ENCODE data around the gene LRRC49.
"Not testable (repeated sequence)": the region's sequence is repeated elsewhere in the genome, so short reads cannot be mapped to it uniquely, and the experiment has no call there.

LRRC49 gene

DNA sequence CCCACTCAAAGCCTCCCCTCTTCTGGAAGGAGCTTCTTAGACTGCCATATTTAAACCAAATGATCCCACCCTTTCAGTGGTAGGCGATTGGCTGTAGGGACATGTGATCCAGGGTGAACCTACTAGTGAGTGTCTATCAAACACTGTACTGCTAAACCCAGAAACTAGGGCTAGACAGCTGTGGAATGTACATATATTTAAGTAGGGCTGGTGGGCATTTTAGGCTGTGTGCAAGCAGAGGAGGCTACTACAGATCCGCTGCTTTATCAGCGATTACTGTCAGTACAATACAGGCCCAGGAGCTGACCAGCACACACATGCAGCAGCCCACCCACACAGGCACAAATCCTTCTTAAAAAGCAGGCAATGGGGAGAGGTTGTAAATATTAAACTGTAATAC lies 23.3 kb upstream of the LRRC49 start:
- FAIRE-seq: no peak

GRCh38 chr15:70870051-70870450 lies 22.6 kb upstream of the LRRC49 start:
- no peak for FAIRE-seq

DNA sequence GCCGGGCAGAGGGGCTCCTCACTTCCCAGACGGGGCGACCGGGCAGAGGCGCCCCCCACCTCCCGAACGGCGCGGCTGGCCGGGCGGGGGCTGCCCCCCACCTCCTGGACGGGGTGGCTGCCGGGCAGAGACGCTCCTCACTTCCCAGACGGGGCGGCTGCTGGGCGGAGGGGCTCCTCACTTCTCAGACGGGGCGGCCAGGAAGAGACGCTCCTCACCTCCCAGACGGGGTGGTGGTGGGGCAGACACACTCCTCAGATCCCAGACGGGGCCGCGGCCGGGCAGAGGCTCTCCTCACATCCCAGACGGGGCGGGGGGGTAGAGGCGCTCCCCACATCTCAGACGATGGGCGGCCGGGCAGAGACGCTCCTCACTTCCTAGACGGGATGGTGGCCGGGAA lies 21.1 kb upstream of the LRRC49 start:
- not testable (repeated sequence) for FAIRE-seq

- FAIRE-seq: no peak
Measured at GRCh38 chr15:70873232-70874054, 19.2 kb upstream of the LRRC49 start.

DNA sequence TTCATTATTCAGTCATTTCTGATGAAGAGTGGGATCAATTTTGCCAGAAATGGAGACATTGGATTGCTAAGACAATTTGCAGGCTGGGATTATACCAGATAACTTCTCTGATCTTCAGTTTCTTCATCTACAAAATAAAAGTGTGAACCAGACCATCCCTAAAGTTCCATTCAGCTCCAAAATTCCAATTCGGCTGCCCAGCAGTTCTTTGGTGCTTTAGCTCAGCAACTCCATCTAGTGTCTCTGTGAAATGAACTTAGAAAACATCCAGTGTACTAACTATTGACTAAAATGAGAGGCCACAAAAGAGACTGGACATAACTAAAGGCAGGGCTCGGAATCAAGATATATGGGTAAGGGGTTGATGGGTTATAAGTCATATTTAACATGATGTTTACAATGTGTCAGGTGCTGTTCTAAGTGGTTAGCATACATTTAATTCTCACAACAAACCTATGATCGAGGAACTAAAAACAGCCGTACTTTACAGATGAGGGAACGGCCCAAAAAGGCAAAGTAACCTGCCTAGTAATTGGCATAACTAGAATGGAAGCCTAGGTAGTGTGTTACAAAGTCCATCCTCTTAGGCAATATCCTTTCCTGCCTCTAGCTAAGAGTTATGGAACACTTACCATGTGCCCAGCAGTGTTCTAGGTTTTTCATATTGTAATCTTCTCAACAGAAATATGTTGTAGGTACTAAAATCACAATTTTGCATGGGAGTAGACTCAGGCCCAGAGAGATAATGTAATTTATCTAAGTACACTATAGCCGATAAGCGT lies 17.4 kb upstream of the LRRC49 start:
- no peak for FAIRE-seq

- FAIRE-seq: no peak
Measured at GRCh38 chr15:70876011-70876410, 16.6 kb upstream of the LRRC49 start.

DNA sequence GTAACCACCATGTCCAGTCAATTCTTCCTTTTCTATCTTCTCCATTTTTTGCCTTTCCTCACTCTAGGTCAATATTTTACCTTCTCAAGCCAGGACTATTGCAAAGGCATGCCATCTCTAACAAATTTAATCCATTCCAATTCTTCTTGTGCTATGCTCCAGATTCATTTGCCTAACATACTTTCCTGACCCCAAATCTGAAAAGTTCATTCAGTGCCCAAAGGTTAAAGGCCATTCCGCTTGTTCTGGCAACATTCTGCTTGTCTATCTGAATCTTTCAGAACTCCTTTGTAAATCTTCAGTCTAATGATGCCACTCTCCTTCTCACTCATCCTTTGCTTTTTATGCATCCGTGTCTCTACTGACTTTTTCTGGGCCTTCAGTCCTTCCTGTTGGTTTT lies 15.9 kb upstream of the LRRC49 start:
- no peak for FAIRE-seq

DNA sequence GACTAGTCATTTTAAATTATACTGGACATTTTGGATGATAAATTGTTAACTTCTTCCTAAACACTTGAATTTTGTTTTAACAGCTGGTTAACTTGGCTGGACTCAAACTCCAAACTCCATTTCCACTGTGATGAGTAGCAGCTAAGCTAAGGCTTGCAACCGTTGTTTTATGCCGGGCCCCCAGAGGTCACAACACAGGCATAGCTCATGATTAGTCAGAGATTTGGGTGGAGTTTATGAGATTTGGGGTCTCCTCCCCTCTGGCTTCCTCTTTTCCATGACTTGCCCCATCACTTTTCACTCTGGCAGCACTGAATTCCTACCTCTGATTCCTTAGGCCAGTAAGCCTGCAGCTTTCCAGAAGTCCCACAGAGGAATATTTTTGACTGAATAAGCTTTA lies 13.2 kb upstream of the LRRC49 start:
- FAIRE-seq: no peak

- no peak for FAIRE-seq
Measured at GRCh38 chr15:70880781-70881180, 11.8 kb upstream of the LRRC49 start.

GRCh38 chr15:70882361-70882760 lies 10.3 kb upstream of the LRRC49 start:
- FAIRE-seq: no peak

- FAIRE-seq: peak; percentile 66
Measured at GRCh38 chr15:70892912-70893560, 410 bp downstream of the LRRC49 start.

GRCh38 chr15:70902107-70902506 lies 9.5 kb downstream of the LRRC49 start:
- FAIRE-seq: no peak

DNA sequence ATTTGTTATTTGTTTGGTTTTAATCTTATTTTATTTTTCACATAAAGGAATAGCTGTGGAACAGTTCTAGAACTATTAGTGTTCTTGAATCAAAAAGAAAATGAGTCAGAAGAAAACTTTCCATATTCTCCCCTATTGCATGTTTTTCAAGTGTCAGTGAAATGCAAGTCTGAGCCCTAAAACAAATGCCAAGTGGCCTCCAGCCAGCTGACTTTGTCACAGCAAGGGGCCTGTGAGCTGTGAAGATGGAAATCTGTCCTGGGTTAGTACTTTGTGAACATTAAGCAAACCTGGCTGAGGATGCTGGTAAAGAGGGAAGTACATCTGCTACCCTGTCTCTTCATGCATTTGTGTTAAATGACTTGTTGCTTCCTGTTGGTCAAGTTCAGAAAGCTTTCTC lies 14.2 kb downstream of the LRRC49 start:
- FAIRE-seq: no peak

DNA sequence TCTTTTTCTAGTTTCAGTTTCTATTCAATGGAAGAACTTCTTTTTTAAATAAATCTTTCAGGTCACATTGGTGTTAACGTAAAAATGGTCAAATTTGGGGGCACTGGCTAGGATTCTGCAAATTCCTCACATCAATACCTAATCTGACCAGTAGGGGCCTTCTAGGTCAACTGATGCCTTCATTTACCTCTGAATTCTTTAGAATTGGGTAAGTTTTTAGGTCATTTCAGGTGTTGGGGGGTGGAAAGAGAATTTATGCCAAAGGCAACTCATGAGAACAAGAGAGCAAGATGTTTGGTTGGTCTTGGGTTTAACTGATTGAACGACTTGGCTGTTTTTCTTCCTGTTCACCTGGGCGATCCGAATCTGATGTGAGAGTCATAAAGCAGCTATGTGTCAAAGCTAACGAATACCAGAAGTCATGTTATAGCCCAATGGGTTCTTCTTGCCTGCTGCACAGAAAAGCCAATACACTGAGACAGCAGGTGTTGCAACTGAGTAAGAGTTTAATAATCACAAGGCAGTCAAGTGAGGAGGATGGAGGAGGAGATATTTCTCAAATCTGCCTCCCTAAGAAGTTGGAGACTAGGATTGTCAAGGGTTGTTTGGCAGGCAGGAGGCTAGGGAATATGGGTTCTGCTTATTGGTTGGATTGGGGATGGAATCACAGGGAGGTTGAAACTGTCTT lies 15.3 kb downstream of the LRRC49 start:
- no peak for FAIRE-seq

- FAIRE-seq: no peak
Measured at GRCh38 chr15:70910958-70911357, 18.3 kb downstream of the LRRC49 start.

- no peak for FAIRE-seq
Measured at GRCh38 chr15:70912187-70912586, 19.6 kb downstream of the LRRC49 start.

GRCh38 chr15:70916531-70916930 lies 23.9 kb downstream of the LRRC49 start:
- no peak for FAIRE-seq

DNA sequence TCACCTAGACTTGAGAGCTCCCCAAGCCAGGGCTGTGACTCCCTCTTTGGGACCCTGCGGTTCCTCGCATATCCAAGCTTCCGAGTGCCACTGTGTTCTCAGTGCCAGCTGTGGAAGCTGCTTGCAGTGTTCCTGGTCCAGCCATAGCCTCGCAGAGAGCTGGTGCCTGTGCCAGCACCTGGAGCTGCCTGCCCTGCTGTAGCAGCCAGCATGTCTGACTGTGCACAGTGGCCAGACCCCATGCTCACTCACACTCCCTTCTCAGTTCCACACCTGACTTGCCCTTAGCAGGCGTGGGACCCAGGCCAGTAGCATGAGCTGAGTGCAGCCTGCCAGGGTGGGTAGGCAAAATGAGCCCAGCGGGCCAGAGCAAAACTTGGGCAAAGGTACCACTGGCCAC lies 25.3 kb downstream of the LRRC49 start:
- FAIRE-seq: no peak

GRCh38 chr15:70920981-70921696 lies 28.5 kb downstream of the LRRC49 start:
- no peak for FAIRE-seq

- no peak for FAIRE-seq
Measured at GRCh38 chr15:70922119-70922518, 29.5 kb downstream of the LRRC49 start.

DNA sequence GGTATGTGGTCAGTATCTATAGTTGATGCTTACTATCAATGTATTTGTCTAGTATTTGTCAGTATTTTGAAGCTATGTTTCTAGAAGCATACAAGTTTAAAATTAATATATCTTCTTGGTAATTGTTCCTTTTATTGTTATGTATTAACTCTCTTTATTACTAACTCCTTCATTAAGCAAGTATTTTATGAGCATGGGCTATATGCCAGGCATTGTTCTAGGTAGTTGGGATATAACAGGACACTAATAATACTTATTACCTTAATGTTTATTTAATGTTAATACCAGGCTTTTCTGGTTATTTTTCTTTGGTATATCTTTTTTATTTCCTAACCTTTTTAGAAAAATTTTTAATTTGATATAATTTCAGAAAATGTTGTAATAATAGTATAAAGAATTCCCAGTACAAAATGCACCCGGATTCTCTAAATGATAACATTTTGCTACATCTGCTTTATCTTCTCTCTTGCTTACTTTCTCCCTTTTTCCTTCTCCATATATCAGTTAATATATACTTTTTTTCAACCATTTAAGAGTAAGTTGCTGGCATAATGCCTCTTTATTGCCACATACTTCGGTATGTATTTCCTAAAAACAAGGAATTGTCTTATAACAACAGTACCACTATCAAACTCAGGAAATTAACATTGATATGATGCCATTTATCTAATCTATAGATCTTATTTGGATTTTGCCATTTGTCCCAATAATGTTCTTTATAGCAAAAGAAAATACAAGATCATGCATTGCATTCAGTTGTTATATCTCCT lies 30.9 kb downstream of the LRRC49 start:
- FAIRE-seq: no peak

DNA sequence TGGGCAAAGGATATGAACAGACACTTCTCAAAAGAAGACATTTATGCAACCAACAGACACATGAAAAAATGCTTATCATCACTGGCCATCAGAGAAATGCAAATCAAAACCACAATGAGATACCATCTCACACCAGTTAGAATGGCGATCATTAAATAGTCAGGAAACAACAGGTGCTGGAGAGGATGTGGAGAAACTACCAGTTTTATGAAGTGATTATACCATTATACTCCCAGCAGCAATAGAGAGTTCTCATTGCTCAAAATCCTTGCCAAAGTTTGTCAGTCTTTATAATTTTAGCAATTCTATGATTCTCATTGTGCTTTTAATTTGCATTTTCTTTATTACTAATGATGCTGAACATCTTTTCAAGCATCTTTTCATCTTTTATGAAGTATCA lies 34.3 kb downstream of the LRRC49 start:
- FAIRE-seq: not testable (repeated sequence)

Data from colon (tissue), 2 donors.